ENCODE measurements around the gene COL2A1.

Gene COL2A1

GRCh38 chr12:48004053-48004941, at the start of gene COL2A1:
Gene COL2A1, minus strand, starts transcription at chr12:48004476. Its CDS starts 155 bp downstream, at chr12:48004321.
- DNase-seq, result peak; percentile 21

GRCh38 chr12:48053883-48054282, 49.6 kb upstream of the COL2A1 start:
- no peak for DNase-seq

DNA sequence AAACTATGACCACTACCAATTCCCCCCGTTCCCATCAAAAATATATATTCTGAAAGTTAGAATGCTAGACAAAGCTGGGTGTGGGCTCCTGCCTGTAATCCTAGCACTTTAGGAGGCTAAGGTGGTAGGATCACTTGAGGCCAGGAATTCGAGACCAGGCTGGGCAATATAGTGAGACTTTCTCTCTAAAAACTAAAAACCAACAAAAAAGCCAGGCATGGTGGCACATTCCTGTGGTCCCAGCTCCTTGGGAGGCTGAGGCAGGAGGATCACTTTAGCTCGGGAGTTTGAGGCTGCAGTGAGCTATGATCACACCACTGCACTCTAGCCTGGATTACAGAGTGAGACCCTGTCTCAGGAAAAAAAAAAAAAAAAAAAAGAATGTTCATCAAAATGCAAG, 48.8 kb upstream of the COL2A1 start:
- DNase-seq, result no peak

DNA sequence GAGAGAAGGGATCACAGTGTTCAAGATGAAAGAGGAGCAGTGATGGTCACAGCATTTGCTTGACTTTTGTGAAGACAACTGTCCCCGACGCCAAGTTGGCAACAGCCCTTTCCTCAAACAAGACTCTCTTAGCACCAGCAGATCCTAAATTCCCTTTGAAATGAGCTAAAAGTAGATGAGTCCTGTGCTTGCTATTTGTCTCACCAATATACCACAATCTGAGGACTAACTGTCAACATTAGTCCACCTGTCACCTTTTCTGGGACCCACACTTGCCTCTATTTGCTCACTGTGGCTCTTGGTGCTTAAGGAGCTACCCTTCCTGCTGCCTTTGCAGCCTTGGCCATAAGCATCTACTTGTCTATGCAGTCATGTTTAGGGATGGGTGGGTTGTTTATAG, 47.4 kb upstream of the COL2A1 start:
- no peak for DNase-seq

GRCh38 chr12:48050174-48050573, 45.9 kb upstream of the COL2A1 start:
- no peak for DNase-seq

GRCh38 chr12:48045965-48046518, 41.8 kb upstream of the COL2A1 start:
- DNase-seq, result no peak

DNA sequence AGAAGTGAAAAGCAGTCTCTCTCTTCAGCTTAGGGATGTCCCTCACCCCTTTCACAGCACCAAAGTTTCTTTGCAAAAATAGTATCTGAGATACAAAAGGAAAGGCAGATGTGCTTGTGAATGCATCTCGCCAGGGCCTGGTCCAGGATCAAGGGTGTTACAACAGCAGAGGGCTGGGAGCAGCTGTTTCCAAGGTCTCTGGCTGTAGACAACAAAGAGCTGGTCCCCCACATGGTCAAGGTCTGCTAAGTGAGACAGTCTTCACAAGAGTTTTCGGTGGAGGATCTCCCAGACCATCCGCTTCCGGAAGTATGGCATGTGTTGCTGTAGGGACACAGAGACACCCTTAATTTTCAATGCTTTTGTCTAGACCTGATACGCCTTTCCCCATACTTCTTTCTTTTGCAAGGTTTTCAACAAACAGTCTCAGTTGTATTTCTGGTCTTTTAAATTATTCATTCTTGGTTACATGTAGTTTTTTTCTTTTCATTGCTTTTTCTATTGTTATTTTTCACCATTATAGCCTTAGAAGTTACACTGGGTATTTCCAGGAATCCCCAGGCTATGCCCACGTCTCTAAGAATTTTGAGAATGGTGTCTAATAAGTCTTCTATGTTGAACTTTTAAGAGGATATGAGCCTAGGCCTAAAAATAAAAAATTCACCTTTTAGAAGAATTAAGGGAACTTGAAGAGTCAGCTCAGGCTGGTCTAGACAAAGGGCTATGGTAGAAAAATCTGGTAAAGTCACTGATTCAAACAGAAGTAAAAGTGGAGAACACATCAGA, 41.0 kb upstream of the COL2A1 start:
- DNase-seq, result no peak

DNA sequence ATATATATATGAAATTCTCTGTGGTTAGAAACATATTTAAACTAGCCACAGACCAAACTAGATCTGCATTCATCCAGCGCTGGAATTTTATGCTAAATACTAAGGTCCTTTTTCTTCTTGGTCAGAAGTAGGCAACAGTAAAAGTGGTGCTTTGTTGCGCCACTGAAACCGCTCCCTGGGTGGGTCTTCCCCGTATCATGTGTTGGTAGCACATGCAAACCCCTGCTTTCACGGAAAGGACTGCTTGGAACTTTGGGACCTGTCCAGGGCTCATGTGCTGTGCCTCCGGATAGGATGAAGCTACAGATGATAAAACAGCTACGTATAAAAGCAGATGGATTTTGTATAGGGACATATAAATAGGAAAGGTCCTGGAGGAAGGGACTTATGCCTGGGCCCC, 40.1 kb upstream of the COL2A1 start:
- DNase-seq, result no peak

GRCh38 chr12:48043771-48044170, 39.5 kb upstream of the COL2A1 start:
- no peak for DNase-seq

- no peak for DNase-seq
Measured at GRCh38 chr12:48041591-48042423, 37.5 kb upstream of the COL2A1 start.

GRCh38 chr12:48040354-48040753, 36.1 kb upstream of the COL2A1 start:
- no peak for DNase-seq

GRCh38 chr12:48039151-48039550, 34.9 kb upstream of the COL2A1 start:
- no peak for DNase-seq

DNA sequence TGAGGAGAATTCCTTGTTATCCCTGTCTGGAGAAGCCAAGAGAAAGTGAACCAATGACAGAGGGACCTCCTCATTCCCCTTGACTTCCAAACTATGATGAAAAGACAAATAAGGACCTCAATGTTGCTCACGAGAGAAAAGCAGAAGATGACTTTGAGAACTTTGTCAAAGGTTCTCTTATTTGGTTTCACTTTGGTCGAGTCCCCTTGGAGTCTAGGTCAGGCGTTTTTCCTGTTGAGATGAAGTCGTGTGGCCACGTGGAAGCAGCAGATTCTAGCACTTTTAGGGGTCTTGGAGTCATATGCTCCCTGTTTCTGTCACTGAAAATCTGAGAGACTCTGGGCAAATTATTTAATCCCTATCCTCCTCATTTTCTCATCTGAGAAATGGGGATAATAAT, 33.8 kb upstream of the COL2A1 start:
- DNase-seq, result no peak

GRCh38 chr12:48037267-48037915, 33.1 kb upstream of the COL2A1 start:
- DNase-seq, result no peak

DNA sequence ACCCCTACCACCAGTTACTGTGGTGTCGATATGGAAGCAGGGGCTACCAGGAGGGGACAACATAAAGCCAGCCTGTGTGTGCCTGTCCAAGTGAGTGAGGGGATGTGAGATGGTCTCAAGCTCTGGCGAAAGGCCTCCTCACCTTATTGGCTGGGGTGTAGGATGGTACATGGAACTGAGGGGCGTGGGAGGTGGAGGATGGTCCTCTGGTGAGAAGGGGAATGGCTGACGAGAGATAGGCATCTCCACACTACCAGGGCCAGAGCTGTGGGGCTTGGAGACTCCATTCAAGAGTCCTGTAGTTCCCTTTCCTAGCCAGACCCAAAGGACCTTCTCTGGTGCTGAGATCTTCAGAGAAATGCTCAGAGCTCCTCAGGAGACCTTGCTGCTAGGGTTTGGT, 32.5 kb upstream of the COL2A1 start:
- DNase-seq, result no peak

- no peak for DNase-seq
Measured at GRCh38 chr12:48034835-48035805, 30.8 kb upstream of the COL2A1 start.

DNA sequence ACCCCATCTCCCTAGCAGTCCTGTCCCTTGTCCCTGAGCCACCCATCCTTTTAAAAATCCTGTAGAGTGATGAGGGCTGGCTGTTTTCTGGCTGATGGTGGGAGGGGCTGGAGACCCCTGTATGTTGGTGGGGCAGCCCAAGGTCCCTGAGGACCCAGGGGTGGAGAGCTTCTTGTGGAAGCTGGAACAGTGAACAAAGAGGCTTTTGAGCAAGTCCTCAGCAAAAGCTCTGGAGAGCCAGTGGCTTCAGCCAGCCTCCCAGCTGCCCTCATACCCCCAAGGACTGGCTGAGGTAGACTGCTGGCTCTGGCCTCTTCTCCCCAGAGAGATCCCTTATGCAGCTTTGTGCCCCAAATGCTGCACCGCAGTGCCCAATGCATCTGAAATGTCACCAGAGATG, 29.2 kb upstream of the COL2A1 start:
- no peak for DNase-seq

GRCh38 chr12:48032597-48032996, 28.3 kb upstream of the COL2A1 start:
- DNase-seq, result no peak

DNA sequence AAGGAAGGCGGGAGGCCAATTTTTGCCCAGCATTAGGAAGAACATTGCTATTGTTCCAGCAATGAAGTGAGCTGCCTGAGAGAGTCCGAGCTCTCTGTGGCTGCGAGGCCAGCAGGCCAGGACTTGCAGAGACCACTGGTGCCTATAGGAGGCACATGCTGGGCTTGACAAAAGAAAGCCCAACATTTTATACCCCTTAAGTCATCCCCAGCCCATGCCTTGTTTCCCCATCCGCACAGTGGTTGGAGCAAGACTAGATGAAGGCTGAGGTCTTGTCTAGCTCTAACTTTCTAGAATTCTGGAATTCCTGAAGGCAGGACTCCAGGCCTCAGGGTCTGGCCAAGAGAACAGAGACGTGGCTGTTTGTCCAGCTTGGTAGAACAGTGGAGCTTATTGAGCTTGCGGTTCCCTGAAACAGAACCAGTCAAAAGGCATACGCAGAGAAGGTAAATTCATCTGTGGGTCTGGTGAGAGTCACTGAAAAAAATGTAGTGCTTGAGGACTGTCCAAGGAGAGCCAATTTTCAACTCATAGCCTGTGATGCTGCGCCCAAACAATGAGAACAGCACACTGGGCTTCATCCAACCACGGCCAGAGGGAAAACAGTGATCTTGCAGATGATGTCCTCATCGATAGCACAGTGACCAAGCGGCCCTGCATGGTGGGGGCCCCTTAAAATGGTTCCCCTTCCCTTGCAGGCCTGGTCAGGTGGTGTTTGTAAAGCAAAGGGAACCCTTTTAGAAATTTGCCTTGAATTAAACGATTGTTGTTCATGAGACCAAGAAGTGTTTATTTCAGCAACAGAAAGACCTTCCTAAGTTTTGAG, 27.1 kb upstream of the COL2A1 start:
- no peak for DNase-seq

DNA sequence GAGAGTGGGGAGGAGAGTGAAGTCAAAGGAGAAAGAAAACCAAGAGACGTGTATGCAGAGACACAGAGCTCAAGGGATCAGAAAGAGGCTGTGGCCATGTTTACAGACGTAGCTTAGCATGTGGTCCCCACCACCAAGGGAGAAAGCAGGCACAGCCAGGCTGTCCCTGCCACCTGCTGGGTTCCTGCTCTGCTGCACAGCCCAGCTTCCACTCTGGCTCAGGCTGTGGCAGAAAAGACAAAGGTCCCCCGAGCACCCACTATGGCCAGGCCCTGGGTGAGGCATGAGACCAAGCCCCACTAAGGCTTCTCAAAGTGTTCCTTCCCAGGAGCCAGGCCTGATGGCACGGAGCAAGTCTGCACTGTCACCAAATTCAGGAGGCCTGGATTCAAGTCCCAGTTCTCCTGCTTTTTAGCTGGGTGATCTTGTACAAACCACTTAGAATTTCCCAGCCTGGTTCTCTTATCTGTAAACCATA, 25.9 kb upstream of the COL2A1 start:
- DNase-seq, result no peak
